A673 (cell line): Measurements from ENCODE around the gene HPS3.

Experiments used
- CTCF ChIP-seq: fragments of 300-800, 200-600 bp; sonication (generic); conservative IDR thresholded peaks from 2 replicates; pipeline ENCODE4 v1.5.1; 2017; ENCODE audit warnings: low read depth, mild to moderate bottlenecking, antibody characterized with exemption, low read length, moderate library complexity, mixed read lengths
- EZH2 ChIP-seq: fragments of 200-600 bp; sonication (generic); IDR thresholded peaks from 2 replicates; pipeline ENCODE4 v1.6.1; 2017; ENCODE audit warnings: borderline replicate concordance, low read depth, mild to moderate bottlenecking, mixed read lengths, antibody characterized with exemption, low read length; ENCODE audit not compliant: poor library complexity, severe bottlenecking

- TF ChIP-seq EZH2, result no peak
- no peak for TF ChIP-seq CTCF
Observed at GRCh38 chr3:149209431-149209830, 80.0 kb downstream of the HPS3 start.
